K562 (cell line): ENCODE data around the gene NPAS3. TPM values are rescaled to one million over a fixed set of nuclear protein-coding genes. Genes with fewer than 3 reads are reported as not detected.

ENCODE experiments used
- ATAC-seq: fragments of 200-7000 bp; cut with Tn5 transposase; 3 replicates; pipeline ENCODE4 v1.9.1; 2020; ENCODE audit warnings: moderate library complexity
- BruUV-seq: library from RNA; stranded (reverse); fragments of 400-500 nt; replicated peaks from 2 replicates; lab custom pipeline; 2021; lab: Mats Ljungman, UMichigan
- CTCF ChIA-PET: fragments of 300-600 bp; formaldehyde crosslinking; extraction: SDS; loops from one replicate; lab custom pipeline; 2021; ENCODE audit warnings: low intra/inter-chr PET ratio; lab: Yijun Ruan, JAX
- POLR2A ChIA-PET: fragments of 300-600, 350-650 bp; sonication (Branson Sonifier 250); formaldehyde crosslinking; extraction: SDS; loops from one replicate; lab custom pipeline; 2021; ENCODE audit warnings: antibody characterized with exemption, inconsistent platforms; lab: Yijun Ruan, JAX
- DNase-seq, 4 experiments: peaks; one replicate each; pipeline versions ENCODE4 v3.0.0 to v3.0.0-alpha.2; 2011 to 2018; ENCODE audit warnings: low spot score in 3 of 4, mixed read lengths in 3 of 4; ENCODE audit errors: extremely low read depth in 1 of 4
- FAIRE-seq: peaks from 2 replicates; lab custom pipeline; 2011; peaks lifted over from hg19 to GRCh38; lab: Jason Lieb, UNC
- H2AFZ ChIP-seq: 2 replicates; pipeline ENCODE4 v1.6.0; 2011; ENCODE audit warnings: low read depth, low read length, control low read depth, inconsistent platforms
- H3K27ac ChIP-seq: fragments of 200-600 bp; 3 replicates; pipeline ENCODE4 v1.8.0; 2011; ENCODE audit warnings: low read depth, mild to moderate bottlenecking, control low read depth, inconsistent platforms, low read length, moderate library complexity, mixed read lengths; ENCODE audit errors: extremely low read depth
- H3K27me3 ChIP-seq, 2 experiments: fragments of 300-600 bp in 1 of 2; 2 replicates in 1 of 2; 3 replicates in 1 of 2; pipeline versions ENCODE4 v1.6.0 to v1.8.0; 2011; ENCODE audit warnings: inconsistent platforms in 2 of 2, low read length in 2 of 2, mild to moderate bottlenecking in 1 of 2, mixed read lengths in 1 of 2, moderate library complexity in 1 of 2; ENCODE audit not compliant: control insufficient read depth in 2 of 2, insufficient read depth in 2 of 2
- H3K36me3 ChIP-seq: fragments of 300-600 bp; 3 replicates; pipeline ENCODE4 v1.8.0; 2011; ENCODE audit warnings: mild to moderate bottlenecking, low read length, inconsistent platforms; ENCODE audit not compliant: control insufficient read depth, insufficient read depth
- H3K4me1 ChIP-seq, 2 experiments: fragments of 200-600 bp in 1 of 2; replicated peaks in 1 of 2; 2 replicates in 1 of 2; 3 replicates in 1 of 2; pipeline versions ENCODE4 v1.5.1 to v1.8.0; 2011; ENCODE audit warnings: inconsistent platforms in 2 of 2, low read length in 2 of 2, mild to moderate bottlenecking in 1 of 2, mixed read lengths in 1 of 2, moderate library complexity in 1 of 2; ENCODE audit not compliant: control insufficient read depth in 2 of 2, insufficient read depth in 2 of 2
- H3K4me2 ChIP-seq: 2 replicates; pipeline ENCODE4 v1.6.1; 2011; ENCODE audit warnings: low read length, control low read depth, inconsistent platforms, mixed read lengths; ENCODE audit not compliant: insufficient read depth
- H3K4me3 ChIP-seq: fragments of 200-600 bp; sonication (generic), shearing (Covaris generic); 2 replicates; pipeline ENCODE4 v1.5.1; 2016; ENCODE audit warnings: control low read depth, inconsistent platforms
- H3K79me2 ChIP-seq: fragments of 200-600 bp; 3 replicates; pipeline ENCODE4 v1.8.0; 2011; ENCODE audit warnings: low read length, inconsistent platforms; ENCODE audit not compliant: control insufficient read depth, insufficient read depth
- H3K9ac ChIP-seq, 2 experiments: 2 replicates each; pipeline versions ENCODE4 v1.6.0 to v1.6.1; 2011; ENCODE audit warnings: low read depth in 2 of 2, low read length in 2 of 2, control low read depth in 1 of 2, inconsistent platforms in 1 of 2, mild to moderate bottlenecking in 1 of 2, mixed read lengths in 1 of 2; ENCODE audit not compliant: insufficient read depth in 1 of 2
- H3K9me1 ChIP-seq: one replicate; pipeline ENCODE4 v1.6.0; 2011; ENCODE audit warnings: inconsistent platforms, mild to moderate bottlenecking, low read length, moderate library complexity; ENCODE audit not compliant: control insufficient read depth, insufficient read depth
- H3K9me3 ChIP-seq: replicated peaks from 2 replicates; pipeline ENCODE4 v1.5.1; 2011; ENCODE audit warnings: low read depth, low read length, inconsistent platforms; ENCODE audit not compliant: control insufficient read depth, insufficient read depth
- H4K20me1 ChIP-seq: replicated peaks from 2 replicates; pipeline ENCODE4 v1.6.1; 2011; ENCODE audit warnings: low read length, inconsistent platforms, mixed read lengths; ENCODE audit not compliant: control insufficient read depth, insufficient read depth
- ARID3B ChIP-seq: fragments of 250-450 bp; sonication (Bioruptor Pico); IDR thresholded peaks from 2 replicates; pipeline ENCODE4 v1.4.0; 2020; ENCODE audit warnings: borderline replicate concordance
- CREB1 ChIP-seq, 2 experiments: sonication (generic) in 1 of 2; formaldehyde crosslinking in 1 of 2; IDR thresholded peaks; 2 replicates each; pipeline versions ENCODE4 v1.6.1 to v1.8.0; 2012 to 2022; ENCODE audit warnings: inconsistent platforms in 1 of 2, mild to moderate bottlenecking in 1 of 2, missing genetic modification reagents in 1 of 2, moderate library complexity in 1 of 2
- MITF ChIP-seq: IDR thresholded peaks from 2 replicates; pipeline ENCODE4 v1.6.1; 2014; ENCODE audit warnings: antibody characterized with exemption
- PHF20 ChIP-seq: fragments of 450-650 bp; IDR thresholded peaks from 2 replicates; pipeline ENCODE4 v1.6.1; 2018; ENCODE audit not compliant: partially characterized antibody
- POLR2A ChIP-seq: fragments of 450-650 bp; conservative IDR thresholded peaks from 2 replicates; pipeline ENCODE4 v1.6.1; 2016
- PRMT5 ChIP-seq: sonication (generic); formaldehyde crosslinking; IDR thresholded peaks from 2 replicates; pipeline ENCODE4 v1.5.0; 2020; ENCODE audit warnings: missing genetic modification reagents
- PYGO2 ChIP-seq: fragments of 450-650 bp; IDR thresholded peaks from 2 replicates; pipeline ENCODE4 v1.6.1; 2016; ENCODE audit warnings: mild to moderate bottlenecking, missing genetic modification characterization, moderate library complexity, missing compliant biosample characterization
- SETDB1 ChIP-seq: IDR thresholded peaks from one replicate; pipeline ENCODE4 v1.6.1; 2012; ENCODE audit warnings: low read length, control low read depth, inconsistent platforms
- WGBS: fragments of 100-300 bp; shearing (Covaris generic); methylation state at CpG from one replicate; pipeline ENCODE4 v1.1.6; 2016; ENCODE audit warnings: low coverage, mixed read lengths; ENCODE audit not compliant: insufficient coverage; ENCODE audit errors: missing lambda C conversion rate; 5-methylcytosine and 5-hydroxymethylcytosine counted together
- in situ Hi-C: fragments of 300-500 bp; cut with MboI; formaldehyde crosslinking; loops from 4 replicates; pipeline ENCODE4 v1.15.0; 2018; ENCODE audit warnings: inconsistent platforms, mixed read lengths
- intact Hi-C: fragments of 100-400 bp; cut with micrococcal nuclease; formaldehyde crosslinking; loops from 2 replicates; pipeline ENCODE4 v1.14.2; 2022
- polyA plus RNA-seq, 8 experiments: library from polyadenylated mRNA; depleted of rRNA in 4 of 8; stranded (reverse) in 5 of 8; unstranded in 3 of 8; fragments of >200 nt; fragmentation: Nextera tagmentation in 2 of 8; fragmentation: Illumina TruSeq in 1 of 8; extraction: Ambion mirVana in 2 of 8; extraction: Trizol in 1 of 8; gene quantifications; 2 replicates each; pipeline versions ENCODE4 v1.2.1 to v1.2.3, GENCODE V29; 2011 to 2014; ENCODE audit warnings: inconsistent platforms in 1 of 8, missing spikeins in 1 of 8
- total RNA-seq, 7 experiments: library from RNA; depleted of rRNA in 6 of 7; stranded (reverse); fragments of >200 nt in 6 of 7; fragmentation: Illumina TruSeq in 2 of 7; extraction: Trizol in 2 of 7; gene quantifications; 2 replicates each; pipeline versions ENCODE4 v1.2.1 to v1.2.3, GENCODE V29; 2011 to 2021; ENCODE audit warnings: low replicate concordance in 1 of 7

The NPAS3 gene
- total and polyA plus RNA-seq, 9 of the 15 experiments (the other 6 are each of a cell fraction or from before 2014, with no cell fraction given), result 0.04 TPM; not detected in 8

GRCh38 chr14:33674927-33675326 lies 736.2 kb downstream of the NPAS3 start (continued):
- TF ChIP-seq ARID3B (CRISPR knock-in tag) (no peak), PHF20 (no peak), CREB1 (IDR thresholded peaks at IDR 0.05) (no peak), CREB1 (CRISPR knock-in tag; IDR thresholded peaks at IDR 0.05) (no peak), MITF (no peak)

GRCh38 chr14:33675415-33676130 lies 736.9 kb downstream of the NPAS3 start:
- in situ Hi-C loops, result no loop called here
- no peak overlapping the region for H3K4me3 ChIP-seq
- FAIRE-seq (no peak), DNase-seq (no peak)
- H3K9me1 ChIP-seq, result no peaks in the 10 kb centered on the region
- intact Hi-C loops, result no loop called here
- no peaks in the 10 kb centered on the region for H4K20me1 ChIP-seq
- no peak overlapping the region for H3K9ac ChIP-seq
- no peaks in the 10 kb centered on the region for H3K79me2 ChIP-seq
- no peaks in the 10 kb centered on the region for H3K9me3 ChIP-seq
- H3K27me3 ChIP-seq, result no peaks in the 10 kb centered on the region
- CTCF ChIA-PET, result no interaction called here
- no peaks in the 10 kb centered on the region for H3K4me1 ChIP-seq
- TF ChIP-seq PYGO2 (tag) (no peak), POLR2A (no peak), SETDB1 (no peak), PRMT5 (CRISPR knock-in tag) (no peak)
- TF ChIP-seq, all 486 proteins: peak for 0
- H2AFZ ChIP-seq, result no peak overlapping the region
- H3K27ac ChIP-seq, result no peak overlapping the region
- POLR2A ChIA-PET, result no interaction called here
- BruUV-seq, result no TSS peak
- WGBS, result 7% methylated on average over 4 of the region's 5 CpGs
- ATAC-seq, result no peak
- no peaks in the 10 kb centered on the region for H3K36me3 ChIP-seq
- no peak overlapping the region for H3K4me2 ChIP-seq
